Fibroblast of pulmonary artery (primary cell): ENCODE data around the gene BBS2.

Source experiments
- DNase-seq: peaks from one replicate; pipeline ENCODE4 v3.0.0-alpha.2; 2010; ENCODE audit warnings: low read depth
- H3K4me3 ChIP-seq: replicated peaks from 2 replicates; pipeline ENCODE4 v1.5.1; 2011; ENCODE audit warnings: low read depth, mild to moderate bottlenecking, control low read depth, low read length, moderate library complexity
- TF ChIP-seq, protein P1 (sequence below): IDR thresholded peaks from 2 replicates; pipeline ENCODE4 v1.5.1; 2011; ENCODE audit warnings: mild to moderate bottlenecking, control low read depth, low read length, inconsistent platforms; ENCODE audit errors: missing control alignments

BBS2 gene

DNA sequence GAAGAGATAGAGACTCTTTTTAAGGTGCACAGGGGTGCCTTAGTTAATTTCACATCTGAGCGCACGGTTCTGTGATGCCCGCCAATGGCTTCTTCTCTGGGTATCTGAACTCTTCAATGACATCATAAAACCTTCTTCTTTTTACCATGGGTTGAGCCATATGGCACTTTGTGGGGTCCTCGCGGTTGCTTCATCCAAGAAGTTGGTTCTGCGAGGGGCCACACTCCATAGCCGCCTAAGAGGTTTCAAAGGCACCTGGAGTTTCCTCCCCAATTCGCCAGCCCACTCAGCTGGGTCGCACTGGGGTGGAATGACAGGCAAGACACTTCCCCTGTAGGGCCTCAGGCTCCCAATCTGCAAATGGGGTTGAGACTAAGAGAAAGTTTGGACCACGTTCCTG is 34.6 kb upstream of the BBS2 start:
- TF ChIP-seq, protein P1, sequence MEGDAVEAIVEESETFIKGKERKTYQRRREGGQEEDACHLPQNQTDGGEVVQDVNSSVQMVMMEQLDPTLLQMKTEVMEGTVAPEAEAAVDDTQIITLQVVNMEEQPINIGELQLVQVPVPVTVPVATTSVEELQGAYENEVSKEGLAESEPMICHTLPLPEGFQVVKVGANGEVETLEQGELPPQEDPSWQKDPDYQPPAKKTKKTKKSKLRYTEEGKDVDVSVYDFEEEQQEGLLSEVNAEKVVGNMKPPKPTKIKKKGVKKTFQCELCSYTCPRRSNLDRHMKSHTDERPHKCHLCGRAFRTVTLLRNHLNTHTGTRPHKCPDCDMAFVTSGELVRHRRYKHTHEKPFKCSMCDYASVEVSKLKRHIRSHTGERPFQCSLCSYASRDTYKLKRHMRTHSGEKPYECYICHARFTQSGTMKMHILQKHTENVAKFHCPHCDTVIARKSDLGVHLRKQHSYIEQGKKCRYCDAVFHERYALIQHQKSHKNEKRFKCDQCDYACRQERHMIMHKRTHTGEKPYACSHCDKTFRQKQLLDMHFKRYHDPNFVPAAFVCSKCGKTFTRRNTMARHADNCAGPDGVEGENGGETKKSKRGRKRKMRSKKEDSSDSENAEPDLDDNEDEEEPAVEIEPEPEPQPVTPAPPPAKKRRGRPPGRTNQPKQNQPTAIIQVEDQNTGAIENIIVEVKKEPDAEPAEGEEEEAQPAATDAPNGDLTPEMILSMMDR, result no peak
- H3K4me3 ChIP-seq, result no peak overlapping the region
- DNase-seq, result no peak

DNA sequence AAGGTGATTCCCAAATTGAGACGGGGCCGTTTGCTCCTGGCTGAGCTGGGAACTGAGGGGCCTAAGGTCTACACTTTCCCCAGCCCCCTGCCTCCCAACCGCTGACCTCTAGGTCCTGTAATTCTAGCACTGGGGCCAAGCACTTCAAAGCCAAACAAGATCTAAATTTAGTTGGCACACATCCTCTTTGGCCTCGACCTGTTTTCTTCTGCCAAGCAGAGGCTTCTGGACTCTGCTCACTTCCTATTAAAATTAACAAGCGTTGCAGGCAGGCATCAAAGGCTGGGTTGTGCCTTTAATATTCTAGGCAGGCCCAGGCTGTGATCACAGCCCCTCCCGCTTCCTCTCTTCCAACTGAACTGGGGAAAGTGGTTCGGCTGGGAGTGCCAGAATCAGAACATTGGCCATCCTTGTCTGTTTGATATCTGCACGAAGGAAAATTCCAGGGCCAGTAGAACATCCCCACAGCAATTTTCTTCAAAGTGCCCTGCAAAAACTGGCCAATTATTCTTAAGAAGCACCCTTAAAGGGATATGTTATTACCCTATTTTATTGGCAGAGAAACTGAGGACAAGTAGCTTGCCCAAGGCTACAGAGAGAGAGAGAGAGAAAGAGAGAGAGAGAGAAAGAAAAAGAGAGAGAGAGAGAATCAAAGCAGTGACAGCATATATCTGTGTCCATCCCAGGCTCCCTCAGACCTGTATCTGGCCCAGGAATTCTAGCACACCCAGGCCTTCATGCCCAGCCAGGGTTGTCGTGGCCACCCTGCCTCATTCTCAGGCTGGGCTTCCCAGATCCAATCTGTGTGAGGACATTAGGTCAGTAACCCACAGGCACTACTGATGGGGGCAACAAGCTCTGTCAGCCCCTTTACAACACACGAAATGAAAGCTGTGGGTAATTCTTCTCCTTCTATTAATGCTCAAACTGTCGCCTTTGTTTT is 32.2 kb upstream of the BBS2 start:
- TF ChIP-seq, protein P1, result no peak
- DNase-seq, result no peak

DNA sequence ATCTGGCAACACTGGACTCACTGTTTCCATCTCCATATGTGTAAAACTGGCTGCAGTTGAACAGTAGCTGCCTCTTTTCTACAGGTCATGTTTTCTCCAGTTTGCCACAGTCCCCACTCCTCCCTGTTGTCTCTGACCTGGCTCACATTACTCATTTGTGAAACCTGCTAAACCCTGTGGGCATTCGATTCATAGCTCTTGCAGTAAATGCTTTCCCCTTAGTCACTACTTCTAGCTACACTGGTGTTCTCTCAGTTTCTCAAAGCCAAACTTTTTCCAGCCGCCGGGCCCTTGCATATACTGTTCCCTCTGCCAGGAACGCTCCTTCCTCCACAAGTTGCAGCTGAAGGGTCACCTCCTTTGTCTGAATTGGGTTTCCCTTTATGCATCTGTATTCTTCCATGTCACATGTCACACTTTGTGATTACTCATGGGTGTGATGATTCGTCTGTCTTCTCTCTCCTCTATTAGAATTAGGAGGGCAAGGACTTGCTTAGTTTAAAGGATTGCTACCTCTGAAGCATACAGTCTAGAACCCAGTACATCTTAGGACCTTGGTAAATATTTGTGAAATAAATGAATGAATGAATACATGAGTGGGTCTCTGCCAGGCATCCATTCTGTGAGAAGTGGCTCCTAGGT is 30.0 kb upstream of the BBS2 start:
- no peak overlapping the region for H3K4me3 ChIP-seq
- TF ChIP-seq, protein P1, result no peak
- no peak for DNase-seq

More for the DNA sequence above, 32.2 kb upstream of the BBS2 start:
- H3K4me3 ChIP-seq, result no peak overlapping the region

DNA sequence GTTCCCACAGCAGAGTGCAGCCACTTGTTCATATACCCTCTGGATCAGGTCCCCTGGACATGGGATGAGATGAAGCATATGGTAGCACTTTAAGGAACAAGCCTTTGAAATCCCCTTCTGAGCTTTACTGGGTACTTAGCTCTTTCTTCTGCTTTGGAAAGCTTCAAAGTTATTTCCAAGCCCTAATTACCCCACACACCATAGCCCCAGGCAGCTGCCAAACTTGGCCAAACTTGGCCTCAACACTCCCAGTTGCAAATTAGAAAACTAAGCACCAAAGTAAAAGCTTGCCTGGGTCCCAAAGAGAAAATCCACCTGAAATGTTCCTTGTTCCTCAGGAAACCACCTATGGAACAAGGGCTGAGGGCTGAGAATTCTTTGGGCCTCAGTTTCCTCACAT is 29.3 kb upstream of the BBS2 start:
- no peak for DNase-seq
- TF ChIP-seq, protein P1, result no peak
- H3K4me3 ChIP-seq, result no peak overlapping the region

DNA sequence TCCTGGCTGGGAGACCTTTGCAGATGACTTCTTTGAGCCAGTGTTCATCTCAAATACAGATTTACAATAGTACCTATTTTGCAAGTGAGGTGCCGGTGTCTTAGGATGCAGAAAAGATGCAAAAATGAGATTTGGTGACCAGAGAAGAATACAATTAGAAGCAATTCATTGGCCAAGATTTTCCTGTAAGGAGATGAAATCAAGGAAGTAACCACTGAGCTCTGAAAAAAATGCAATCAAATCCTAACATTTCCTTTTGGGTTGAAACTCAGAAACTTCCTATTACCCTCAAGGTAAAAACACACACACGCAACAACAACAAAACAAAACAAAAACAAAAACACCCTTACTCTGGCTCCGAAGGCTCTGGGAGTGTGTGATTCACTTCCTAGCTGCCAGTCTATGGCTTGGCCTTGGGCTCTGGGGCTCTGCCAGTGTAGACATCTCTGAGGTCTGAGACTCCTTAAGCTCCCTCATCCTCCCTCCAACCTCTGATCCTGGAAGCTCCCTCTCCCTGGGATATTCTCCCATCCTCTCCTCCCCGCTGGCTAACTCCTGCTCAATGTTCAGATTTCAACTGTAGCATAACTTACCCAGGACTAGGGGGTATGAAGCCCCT is 28.2 kb upstream of the BBS2 start:
- no peak overlapping the region for H3K4me3 ChIP-seq
- TF ChIP-seq, protein P1, result no peak
- peak; percentile 12 for DNase-seq

DNA sequence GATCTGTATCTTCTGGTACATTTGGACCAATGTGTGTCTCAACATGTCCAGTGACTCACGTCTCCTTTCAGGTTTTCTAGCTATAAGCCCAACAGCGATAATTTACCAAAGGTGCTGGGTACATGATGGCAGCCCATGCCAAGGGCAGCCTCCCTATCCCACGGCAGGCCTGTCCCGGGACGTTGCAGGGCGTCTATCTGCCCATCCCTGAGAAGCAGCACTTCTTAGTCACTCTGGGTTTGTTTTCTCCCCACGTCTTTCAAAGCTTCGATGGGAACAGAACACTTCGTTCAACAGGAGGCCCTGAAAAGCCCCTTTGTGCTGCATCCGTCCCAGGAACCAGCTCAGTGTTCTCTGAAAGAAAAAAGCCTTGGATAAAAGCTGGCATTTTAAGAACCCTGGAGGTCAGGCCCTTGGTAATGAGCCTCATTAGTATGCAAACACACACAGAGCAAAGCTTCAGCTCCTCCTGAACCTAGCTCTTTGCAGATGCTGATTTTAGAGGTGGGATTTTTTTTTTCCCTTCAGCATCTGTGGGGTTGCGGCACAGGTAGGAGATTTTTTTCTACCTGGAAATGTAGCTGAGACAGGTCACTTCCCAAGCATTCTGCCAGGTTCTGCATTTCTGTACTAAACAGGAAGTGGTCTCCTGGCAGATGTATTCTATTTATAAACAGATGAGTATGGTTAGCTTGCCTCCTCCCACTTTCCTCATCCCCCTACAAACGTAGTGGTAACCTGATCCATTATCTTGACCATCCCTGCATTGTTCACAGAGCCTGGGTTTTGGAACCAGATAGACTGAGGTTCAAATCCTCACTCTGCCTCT is 27.5 kb upstream of the BBS2 start:
- no peak overlapping the region for H3K4me3 ChIP-seq
- TF ChIP-seq, protein P1, result no peak
- DNase-seq, result peak; percentile 56
